Measurements from ENCODE around the gene MBL2. TPM values are rescaled to one million over a fixed set of nuclear protein-coding genes. Genes with fewer than 3 reads are reported as not detected.

The MBL2 gene
- total RNA-seq, 1 experiment from 2014 or later, result not detected

DNA sequence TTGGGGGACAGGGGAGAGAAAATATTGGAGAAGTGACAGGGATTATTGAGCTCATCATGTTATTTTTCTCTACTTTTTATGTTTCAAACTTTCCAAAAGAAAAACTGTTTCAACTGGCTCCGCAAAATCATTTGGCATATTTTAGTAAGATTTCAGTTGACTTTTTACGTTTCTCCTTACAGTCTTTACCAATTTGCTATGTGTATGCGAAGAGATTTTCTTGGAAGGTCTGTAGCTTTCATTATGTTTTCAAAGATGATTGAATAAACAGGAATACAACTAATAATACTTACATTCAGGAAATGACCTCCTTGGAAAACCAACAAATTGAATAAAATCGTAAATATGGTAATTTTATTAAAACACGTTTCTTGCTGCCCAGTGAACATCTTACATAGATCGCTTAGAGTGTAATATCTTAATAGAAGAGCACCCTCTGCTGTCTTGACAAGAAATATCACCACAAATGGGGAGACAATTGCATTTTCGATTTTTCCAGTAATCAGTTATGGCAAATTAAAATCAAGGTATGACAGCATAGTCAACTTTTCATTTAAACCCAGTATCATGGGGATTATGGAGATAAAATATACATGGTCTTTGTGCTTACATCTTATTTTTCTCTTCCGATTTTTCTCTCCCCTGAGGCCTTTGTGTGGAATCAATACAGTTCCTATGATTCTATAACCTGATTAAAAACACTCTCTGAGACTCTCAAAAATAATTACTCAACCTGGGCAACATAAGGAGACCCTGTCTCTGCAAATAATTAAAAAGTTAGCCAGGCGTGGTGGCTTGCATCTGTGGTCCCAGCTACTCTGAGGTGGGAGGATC is 43.1 kb downstream of the MBL2 start:
- intact Hi-C loops (cut with micrococcal nuclease), result loop anchor here (1.0 to 10.0 kb wide), 7 partner anchors 26 to 1725 kb away; no protein-coding TSS in a partner anchor
- peak; percentile 95 for DNase-seq
- Histone ChIP-seq H3K27me3 (ENCODE audit: low read length) (no peaks in the 10 kb centered on the region), H3K36me3 (ENCODE audit: low read depth, low read length) (no peaks in the 10 kb centered on the region), H3K4me3 (ENCODE audit: low read length) (peak overlapping the region; percentile 41), H3K9me2 (replicated peaks; ENCODE audit: low read length) (no peaks in the 10 kb centered on the region), H3K9ac (ENCODE audit: low read length) (no peak overlapping the region), H3K9me3 (ENCODE audit: low read length) (no peaks in the 10 kb centered on the region), H2AFZ (ENCODE audit: low read length) (peak overlapping the region; percentile 58), H3K4me2 (ENCODE audit: low read length) (peak overlapping the region; percentile 58), H4K20me1 (ENCODE audit: low read length) (no peaks in the 10 kb centered on the region), H3F3A (ENCODE audit: low read length, unreplicated experiment) (no peaks in the 10 kb centered on the region), H3K79me2 (ENCODE audit: low read length) (no peaks in the 10 kb centered on the region), H3K27ac (ENCODE audit: low read length) (no peak overlapping the region), H3K4me1 (ENCODE audit: insufficient read depth, low read length) (peaks cover 16% of the 10 kb centered on the region)
- ChIA-PET POLR2A (ENCODE audit: unreplicated experiment) (no interaction called here), CTCF (interaction anchor here (0.6 to 1.0 kb wide), 8 partner anchors 41 to 422 kb away, joined by 3 to 5 read pairs (median 3); no protein-coding TSS in a partner anchor)
- no TSS peak for BruUV-seq (replicated peaks)
- peak; percentile 93 for ATAC-seq
- TF ChIP-seq EZH2 (IDR thresholded peaks at IDR 0.05; ENCODE audit: low read length, unreplicated experiment) (no peak), CTCF (conservative IDR thresholded peaks at IDR 0.05; ENCODE audit: low read depth, low read length) (peak; percentile 100)

- Histone ChIP-seq H3F3A (ENCODE audit: low read length, unreplicated experiment) (no peaks in the 10 kb centered on the region), H3K79me2 (ENCODE audit: low read length) (no peaks in the 10 kb centered on the region), H3K9me3 (ENCODE audit: low read length) (0 out of 2 replicates have a peak, but pooled peaks cover 5% of the 10 kb centered on the region), H3K27me3 (ENCODE audit: low read length) (no peaks in the 10 kb centered on the region), H3K4me1 (ENCODE audit: insufficient read depth, low read length) (no peaks in the 10 kb centered on the region), H3K9me2 (replicated peaks; ENCODE audit: low read length) (no peaks in the 10 kb centered on the region), H3K9ac (ENCODE audit: low read length) (no peak overlapping the region), H3K4me3 (ENCODE audit: low read length) (no peak overlapping the region), H3K4me2 (ENCODE audit: low read length) (no peak overlapping the region), H3K36me3 (ENCODE audit: low read depth, low read length) (no peaks in the 10 kb centered on the region), H4K20me1 (ENCODE audit: low read length) (no peaks in the 10 kb centered on the region), H3K27ac (ENCODE audit: low read length) (no peak overlapping the region), H2AFZ (ENCODE audit: low read length) (no peak overlapping the region)
- DNase-seq, result peak; percentile 52
- TF ChIP-seq CTCF (conservative IDR thresholded peaks at IDR 0.05; ENCODE audit: low read depth, low read length) (no peak), EZH2phosphoT487 (IDR thresholded peaks at IDR 0.05; ENCODE audit: borderline replicate concordance, low read length) (no peak), EZH2 (IDR thresholded peaks at IDR 0.05; ENCODE audit: low read length, unreplicated experiment) (no peak)
- BruUV-seq (replicated peaks), result no TSS peak
- intact Hi-C loops (cut with micrococcal nuclease), result loop anchor here (10.0 kb wide), 1 partner anchor 1715 kb away; no protein-coding TSS in a partner anchor
- ChIA-PET POLR2A (ENCODE audit: unreplicated experiment) (interaction anchor here (0.6 kb wide), 1 partner anchor 256 kb away, joined by 4 read pairs; no protein-coding TSS in a partner anchor), CTCF (interaction anchor here (0.5 kb wide), 1 partner anchor 284 kb away, joined by 5 read pairs; no protein-coding TSS in a partner anchor)
- ATAC-seq, result peak; percentile 55; the same call in 1 of the 2 replicates
These were observed 52.6 kb downstream of the MBL2 start for GRCh38 chr10:52720018-52720417.

Measured in PC-3 (cell line).